Glomerular visceral epithelial cell (primary cell): ENCODE measurements around the gene MRTFA.
"Not testable (repeated sequence)": the region's sequence is repeated elsewhere in the genome, so short reads cannot be mapped to it uniquely, and the experiment has no call there.

Experiments
- DNase-seq: peaks from one replicate; pipeline ENCODE4 v3.0.0-alpha.2; 2016; ENCODE audit errors: extremely low spot score

The MRTFA gene

GRCh38 chr22:40627612-40628011, 8.9 kb downstream of the MRTFA start:
- DNase-seq: no peak

GRCh38 chr22:40626851-40627250, 9.7 kb downstream of the MRTFA start:
- DNase-seq: no peak

- DNase-seq: not testable (repeated sequence)
Observed at GRCh38 chr22:40625794-40626193, 10.7 kb downstream of the MRTFA start.

GRCh38 chr22:40625281-40625680, 11.2 kb downstream of the MRTFA start:
- not testable (repeated sequence) for DNase-seq

DNA sequence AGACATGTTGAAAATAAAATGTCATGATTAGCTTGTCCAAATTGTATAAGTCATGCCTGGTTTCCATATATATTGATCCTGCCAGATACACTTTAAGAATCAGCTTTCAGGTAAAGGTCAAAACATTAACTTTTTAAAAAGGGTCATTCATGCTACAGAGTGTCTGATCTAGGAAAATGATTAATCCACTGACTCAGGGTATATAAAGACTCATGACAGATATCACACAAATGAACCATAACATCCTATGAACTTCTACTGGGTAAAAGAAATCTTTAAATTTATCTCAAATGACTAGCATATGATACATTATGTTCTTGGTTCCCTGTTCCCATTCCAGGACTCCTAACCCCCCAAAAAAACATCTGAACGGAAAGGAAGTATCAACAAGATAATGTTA, 11.7 kb downstream of the MRTFA start:
- DNase-seq: no peak

GRCh38 chr22:40621309-40622151, 15.0 kb downstream of the MRTFA start:
- DNase-seq: no peak

- DNase-seq: no peak
Observed at GRCh38 chr22:40620464-40621046, 16.0 kb downstream of the MRTFA start.

GRCh38 chr22:40618400-40618799, 18.1 kb downstream of the MRTFA start:
- no peak for DNase-seq

DNA sequence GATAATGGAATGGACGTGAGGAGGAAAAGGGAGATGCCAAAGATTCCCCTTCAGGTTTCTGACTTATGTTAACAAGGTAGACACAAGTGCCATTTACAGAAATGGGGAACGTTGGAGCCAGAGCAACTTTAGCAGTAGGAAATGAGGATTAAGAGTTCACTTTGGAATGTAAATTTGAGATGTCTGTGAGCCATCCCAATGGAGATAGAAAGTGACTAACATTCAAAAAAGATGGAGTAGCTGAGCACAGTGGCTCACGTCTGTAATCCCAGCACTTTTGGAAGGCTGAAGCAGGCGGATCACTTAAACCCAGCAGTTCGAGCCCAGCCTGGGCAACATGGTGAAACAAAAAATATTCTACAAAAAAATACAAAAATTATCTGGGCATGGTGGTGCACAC, 19.9 kb downstream of the MRTFA start:
- DNase-seq: no peak

GRCh38 chr22:40613067-40613466, 23.5 kb downstream of the MRTFA start:
- no peak for DNase-seq

DNA sequence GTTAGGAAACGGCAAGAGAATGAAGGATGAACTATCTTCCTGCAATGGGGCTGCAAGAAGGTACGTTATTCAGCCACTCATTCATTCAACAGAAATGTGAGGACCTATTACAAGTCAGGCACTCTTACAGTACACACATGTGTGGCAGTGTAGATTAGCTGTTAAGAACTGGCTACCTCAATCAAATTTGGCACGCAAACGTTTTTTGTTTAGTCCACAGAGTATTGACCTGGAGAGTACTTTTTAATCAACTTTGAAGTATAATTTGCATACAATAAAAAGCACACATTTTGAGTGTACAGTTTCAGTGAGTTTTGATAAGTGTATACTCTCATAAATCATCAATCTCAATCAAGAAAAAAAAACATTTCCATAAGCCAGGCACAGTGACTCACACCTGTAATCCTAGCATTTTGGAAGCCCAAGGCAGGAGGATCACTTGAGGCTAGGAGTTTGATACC, 24.2 kb downstream of the MRTFA start:
- DNase-seq: no peak

GRCh38 chr22:40611606-40612005, 24.9 kb downstream of the MRTFA start:
- DNase-seq: no peak

GRCh38 chr22:40610329-40610850, 26.1 kb downstream of the MRTFA start:
- no peak for DNase-seq

DNA sequence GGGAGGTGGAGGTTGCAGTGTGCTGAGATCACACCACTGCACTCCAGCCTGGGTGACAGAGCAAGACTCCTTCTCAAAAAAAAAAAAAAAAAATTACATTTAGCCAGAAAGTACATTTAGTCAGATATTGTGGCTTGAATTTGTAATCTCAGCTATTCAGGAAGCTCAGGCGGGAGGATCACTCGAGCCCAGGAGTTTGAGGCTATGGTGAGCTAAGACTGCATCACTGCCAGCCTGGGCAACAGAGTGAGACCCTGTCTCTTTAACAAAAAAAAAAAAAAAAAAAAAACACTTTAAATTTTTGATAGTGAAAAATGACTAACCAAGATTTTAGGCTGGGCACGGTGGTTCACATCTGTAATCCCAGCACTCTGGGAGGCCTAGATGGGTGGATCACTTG, 27.3 kb downstream of the MRTFA start:
- no peak for DNase-seq

DNA sequence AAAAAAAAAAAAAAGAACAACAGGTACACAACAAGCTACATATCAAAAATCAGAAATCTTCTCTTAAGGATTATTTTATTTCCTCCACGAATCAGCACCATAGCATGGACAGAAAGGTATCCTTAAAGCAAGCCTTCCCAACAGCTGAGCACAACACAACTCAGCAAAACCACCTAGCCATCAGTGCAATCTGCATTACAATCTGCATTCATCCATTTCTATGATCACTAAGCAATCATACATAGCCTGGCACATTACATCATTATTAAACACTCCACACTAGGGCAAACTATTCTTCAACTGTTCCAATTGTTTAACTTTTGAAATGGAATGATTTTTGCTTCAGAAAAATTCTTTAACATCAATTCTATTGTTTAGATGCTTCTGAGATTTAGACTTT, 29.0 kb downstream of the MRTFA start:
- no peak for DNase-seq

- DNase-seq: no peak
Observed at GRCh38 chr22:40606306-40606705, 30.2 kb downstream of the MRTFA start.

DNA sequence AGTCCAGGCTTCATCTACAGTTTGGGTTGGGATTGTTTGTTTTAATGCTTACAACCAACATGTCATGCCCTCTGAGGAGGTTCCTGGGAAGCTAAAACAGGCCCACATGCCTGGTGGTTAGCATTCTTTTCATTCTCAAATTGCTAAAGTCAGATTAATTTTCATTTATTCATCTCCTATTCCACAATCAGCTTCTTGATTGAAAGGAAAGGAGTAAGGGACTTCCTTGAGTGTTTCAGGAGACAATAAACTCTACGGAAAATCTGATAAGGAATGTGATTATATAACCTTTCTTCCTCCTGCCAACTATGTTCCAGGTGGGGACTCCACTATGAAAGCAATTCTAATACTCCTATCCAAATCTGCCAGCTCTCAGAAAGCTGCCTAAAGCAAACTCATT, 30.8 kb downstream of the MRTFA start:
- no peak for DNase-seq

- peak; percentile 56 for DNase-seq
Observed at GRCh38 chr22:40603088-40603605, 33.4 kb downstream of the MRTFA start.

DNA sequence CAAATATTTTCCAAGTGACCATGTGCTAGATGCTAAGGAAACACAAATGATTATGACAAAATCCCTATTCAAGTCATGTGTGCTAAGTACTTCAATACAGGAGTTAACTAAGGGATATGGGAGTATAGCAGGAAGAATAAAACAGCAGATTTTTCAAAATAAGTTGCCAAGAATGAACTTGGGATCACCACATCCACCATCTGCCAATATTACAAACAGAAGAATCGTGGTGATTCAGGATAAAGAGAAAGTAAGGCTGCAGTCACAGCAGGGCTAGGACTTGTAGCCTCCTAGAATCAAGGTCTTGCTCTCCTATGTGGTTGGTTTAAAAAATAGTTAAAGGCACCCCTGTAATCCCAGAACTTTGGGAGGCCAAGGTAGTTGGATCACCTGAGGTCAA, 34.3 kb downstream of the MRTFA start:
- DNase-seq: no peak

DNA sequence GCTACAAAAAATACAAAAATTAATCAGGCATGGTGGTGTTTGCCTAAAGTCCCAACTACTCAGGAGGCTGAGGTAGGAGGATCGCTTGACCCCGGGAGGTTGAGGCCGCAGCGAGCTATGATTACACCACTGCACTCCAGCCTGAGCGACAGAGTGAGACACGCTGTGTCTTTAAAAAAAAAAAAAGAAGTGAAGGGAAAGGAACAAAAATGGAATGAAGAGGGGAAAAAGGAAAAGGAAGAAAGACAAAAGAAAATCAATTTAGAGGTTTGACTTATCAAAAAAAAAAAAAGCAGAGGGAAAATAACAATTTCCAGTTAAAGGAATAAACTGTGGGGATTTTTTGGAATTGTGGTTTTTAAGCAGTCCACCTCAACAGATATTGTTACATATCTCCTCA, 36.8 kb downstream of the MRTFA start:
- DNase-seq: no peak

- DNase-seq: not testable (repeated sequence)
Observed at GRCh38 chr22:40598712-40599111, 37.8 kb downstream of the MRTFA start.

DNA sequence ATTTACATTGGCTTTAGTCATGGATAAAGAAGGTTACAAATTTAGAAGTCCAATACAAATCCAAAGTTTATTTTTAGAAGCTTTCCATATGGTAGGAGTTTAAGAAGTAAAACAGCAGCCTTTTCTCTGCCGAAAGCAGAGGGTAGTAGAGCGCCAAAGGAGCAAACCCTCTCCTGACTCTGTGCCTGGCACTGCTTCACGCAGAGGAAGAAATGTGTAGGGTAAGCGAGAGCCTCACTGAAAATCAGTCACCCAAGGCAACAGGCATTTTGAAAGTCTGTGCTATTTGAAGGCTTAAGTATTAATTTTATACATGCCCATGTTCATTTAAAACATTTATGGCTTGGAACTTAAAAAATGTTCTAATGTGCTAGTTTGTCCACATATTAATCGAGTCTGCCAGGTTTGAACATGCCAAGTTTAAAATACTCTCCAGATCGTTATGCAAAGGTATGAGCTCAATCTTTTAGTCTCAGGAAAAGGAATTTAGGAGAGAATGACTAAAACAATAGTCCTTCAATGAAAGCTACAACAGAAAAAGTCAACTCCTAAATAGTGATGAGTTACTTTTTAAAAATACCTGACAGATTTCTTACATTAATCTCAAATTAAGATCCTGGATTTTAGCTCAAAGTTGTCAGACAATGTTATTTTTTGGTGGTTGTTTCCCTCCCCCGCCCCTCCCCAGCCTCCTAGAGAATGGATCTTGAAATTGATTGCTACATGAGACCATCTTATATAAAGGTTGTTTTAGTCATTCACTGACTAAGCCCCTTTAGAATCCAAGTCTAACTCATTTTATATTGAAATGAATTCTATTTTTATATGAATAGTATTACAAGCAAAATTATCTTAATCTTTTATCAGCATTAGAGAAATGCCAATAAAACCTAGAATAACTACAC, 38.7 kb downstream of the MRTFA start:
- peak; percentile 7 for DNase-seq
